ENCODE data around the gene PASD1.

The PASD1 gene

DNA sequence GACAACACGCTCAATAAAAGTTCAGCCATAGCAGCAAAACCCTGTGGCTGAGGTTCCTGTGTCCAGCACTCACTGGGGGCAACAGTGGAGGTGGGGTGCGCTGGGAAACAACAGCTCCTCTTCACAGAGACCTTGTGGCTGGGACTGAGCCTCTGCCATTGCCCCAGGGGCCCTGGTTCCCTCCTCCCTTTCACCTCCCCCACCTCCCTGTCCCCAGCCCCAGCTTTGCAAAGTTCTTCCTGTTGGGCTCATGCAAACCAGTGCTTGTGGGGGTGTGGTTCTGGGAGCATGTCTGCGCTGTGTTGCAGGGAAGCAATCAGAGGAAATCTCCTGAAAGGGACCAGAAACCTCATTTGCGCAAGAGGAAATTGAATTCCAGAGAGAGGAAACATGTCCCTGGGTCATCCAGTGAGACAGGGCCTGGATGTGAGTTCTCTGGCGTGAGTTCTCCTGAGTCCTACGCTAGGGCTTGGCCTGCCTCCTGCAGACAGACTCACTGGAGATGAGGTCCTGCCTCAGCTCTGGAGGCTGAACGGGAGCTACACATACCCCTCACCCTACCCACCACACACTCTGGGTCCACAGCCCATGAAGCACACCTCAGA lies 159.8 kb downstream of the PASD1 start:
- no peak overlapping the region for H3K27ac ChIP-seq (ENCODE audit: low read length)
- H3K9me3 ChIP-seq (ENCODE audit: control insufficient read depth, low read depth, low read length): peaks cover 8% of the 10 kb centered on the region
- H3K4me1 ChIP-seq (ENCODE audit: control insufficient read depth, low read depth, low read length): no peaks in the 10 kb centered on the region
- no peaks in the 10 kb centered on the region for H3K27me3 ChIP-seq (ENCODE audit: control insufficient read depth, insufficient read depth, low read length)
- H3K36me3 ChIP-seq (ENCODE audit: control insufficient read depth, low read depth, low read length): no peaks in the 10 kb centered on the region
- no peak overlapping the region for H3K9ac ChIP-seq (ENCODE audit: low read length)
- no peak overlapping the region for H3K4me3 ChIP-seq (ENCODE audit: low read length)

- H3K27me3 ChIP-seq (ENCODE audit: control insufficient read depth, insufficient read depth, low read length): no peaks in the 10 kb centered on the region
Observed at GRCh38 chrX:151724563-151725337, 161.3 kb downstream of the PASD1 start.

GRCh38 chrX:151725338-151725614 lies 161.8 kb downstream of the PASD1 start:
- Histone ChIP-seq H3K4me3 (ENCODE audit: low read length) (no peak overlapping the region), H3K9ac (ENCODE audit: low read length) (no peak overlapping the region), H3K36me3 (ENCODE audit: control insufficient read depth, low read depth, low read length) (no peaks in the 10 kb centered on the region), H3K9me3 (ENCODE audit: control insufficient read depth, low read depth, low read length) (peaks cover 8% of the 10 kb centered on the region), H3K27me3 (ENCODE audit: control insufficient read depth, insufficient read depth, low read length) (no peaks in the 10 kb centered on the region), H3K4me1 (ENCODE audit: control insufficient read depth, low read depth, low read length) (no peaks in the 10 kb centered on the region), H3K27ac (ENCODE audit: low read length) (no peak overlapping the region)

More at GRCh38 chrX:151724563-151725337, 161.3 kb downstream of the PASD1 start:
- Histone ChIP-seq H3K27ac (ENCODE audit: low read length) (no peak overlapping the region), H3K4me3 (ENCODE audit: low read length) (no peak overlapping the region), H3K9me3 (ENCODE audit: control insufficient read depth, low read depth, low read length) (peaks cover 8% of the 10 kb centered on the region), H3K9ac (ENCODE audit: low read length) (no peak overlapping the region), H3K36me3 (ENCODE audit: control insufficient read depth, low read depth, low read length) (no peaks in the 10 kb centered on the region), H3K4me1 (ENCODE audit: control insufficient read depth, low read depth, low read length) (no peaks in the 10 kb centered on the region)

All from iPS-18a (cell line).